ENCODE results near the gene ENTPD8. TPM values are rescaled to one million over a fixed set of nuclear protein-coding genes. Genes with fewer than 3 reads are reported as not detected.

ENTPD8 gene
- total and polyA plus RNA-seq, 2 of the 13 experiments (the other 11 are each of a cell fraction or from before 2014, with no cell fraction given) = 0.26 to 0.44 TPM

- no peak for TF ChIP-seq ZNF446 (CRISPR knock-in tag; IDR thresholded peaks at IDR 0.05)
- no peak for TF ChIP-seq MXD1 (CRISPR knock-in tag; IDR thresholded peaks at IDR 0.05)
- no peak for TF ChIP-seq MATR3 (CRISPR knock-in tag; IDR thresholded peaks at IDR 0.05)
- no peak for TF ChIP-seq SOX13 (IDR thresholded peaks at IDR 0.05)
- TF ChIP-seq SOX13 (CRISPR knock-in tag; conservative IDR thresholded peaks at IDR 0.05 in 1 of 2, IDR thresholded peaks at IDR 0.05 in 1 of 2) = no peak
- no peak for TF ChIP-seq ATRX (CRISPR knock-in tag; IDR thresholded peaks at IDR 0.05; ENCODE audit: borderline replicate concordance)
- TF ChIP-seq ZFYVE20 (CRISPR knock-in tag; IDR thresholded peaks at IDR 0.05; ENCODE audit: borderline replicate concordance, low read depth) = no peak
- TF ChIP-seq ZNF770 (CRISPR knock-in tag; IDR thresholded peaks at IDR 0.05) = no peak; the same call in 1 of the 2 replicates
- 0 out of 2 replicates have a peak, but pooled peaks have one; percentile 33 for TF ChIP-seq PAX8 (CRISPR knock-in tag; IDR thresholded peaks at IDR 0.05; ENCODE audit: borderline replicate concordance)
- TF ChIP-seq TRAFD1 (CRISPR knock-in tag; IDR thresholded peaks at IDR 0.05; ENCODE audit: borderline replicate concordance) = no peak
- no peak for TF ChIP-seq STAT5B (CRISPR knock-in tag; IDR thresholded peaks at IDR 0.05)
- TF ChIP-seq KLF12 (CRISPR knock-in tag; IDR thresholded peaks at IDR 0.05; ENCODE audit: borderline replicate concordance) = peak; percentile 55; the same call in 1 of the 2 replicates
- no peak for TF ChIP-seq EP300 (IDR thresholded peaks at IDR 0.05; ENCODE audit: low read depth in 2 of 2, low read length in 2 of 2)
- TF ChIP-seq EP300 (CRISPR knock-in tag; IDR thresholded peaks at IDR 0.05; ENCODE audit: borderline replicate concordance) = no peak
- TF ChIP-seq KLF16 (CRISPR knock-in tag; IDR thresholded peaks at IDR 0.05) = no peak
- TF ChIP-seq WIZ (CRISPR knock-in tag; IDR thresholded peaks at IDR 0.05) = no peak
- TF ChIP-seq KLF6 (CRISPR knock-in tag; IDR thresholded peaks at IDR 0.05) = no peak
- TF ChIP-seq MTF2 (CRISPR knock-in tag; IDR thresholded peaks at IDR 0.05; ENCODE audit: borderline replicate concordance) = no peak; the same call in 1 of the 2 replicates
- TF ChIP-seq DDIT3 (CRISPR knock-in tag; IDR thresholded peaks at IDR 0.05) = no peak
- no peak for TF ChIP-seq ZNF33B (CRISPR knock-in tag; IDR thresholded peaks at IDR 0.05)
- TF ChIP-seq ZBTB38 (CRISPR knock-in tag; IDR thresholded peaks at IDR 0.05) = no peak
- peak; percentile 65 for TF ChIP-seq KDM5B (CRISPR knock-in tag; IDR thresholded peaks at IDR 0.05; ENCODE audit: borderline replicate concordance)
- TF ChIP-seq ZNF510 (CRISPR knock-in tag; IDR thresholded peaks at IDR 0.05; ENCODE audit: low read depth) = no peak
- no peak for TF ChIP-seq ZNF414 (CRISPR knock-in tag; IDR thresholded peaks at IDR 0.05)
- TF ChIP-seq NR2F6 (IDR thresholded peaks at IDR 0.05) = no peak
- TF ChIP-seq NR2F6 (CRISPR knock-in tag; IDR thresholded peaks at IDR 0.05) = no peak
- TF ChIP-seq ZFP62 (CRISPR knock-in tag; IDR thresholded peaks at IDR 0.05) = no peak
Measured at GRCh38 chr9:137406876-137407589, 34.1 kb downstream of the ENTPD8 start (continued).
